ENCODE measurements around the gene GABRD.

DNA sequence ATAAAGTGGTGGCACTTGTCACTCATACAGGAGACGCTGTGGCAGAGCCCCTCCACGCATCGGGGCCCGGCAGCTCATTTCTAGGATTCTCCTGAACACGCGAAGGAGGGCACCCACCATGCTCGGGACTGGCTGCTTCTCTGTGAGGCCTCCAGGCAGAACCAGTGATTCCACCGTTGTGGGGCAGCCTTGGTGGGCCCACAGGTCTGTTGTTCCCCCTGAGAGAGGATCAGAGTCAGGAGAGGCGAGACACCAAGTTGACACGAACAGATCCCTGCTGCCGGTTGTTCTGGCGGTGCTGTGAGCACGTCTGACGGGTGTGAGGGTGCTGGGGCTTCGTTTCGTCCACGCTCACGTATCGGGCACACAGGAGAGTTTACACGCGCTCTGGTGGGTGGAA is 57.7 kb downstream of the GABRD start:
- TF ChIP-seq EZH2 (IDR thresholded peaks at IDR 0.05; ENCODE audit: low read depth) = no peak
- TF ChIP-seq, protein P1, sequence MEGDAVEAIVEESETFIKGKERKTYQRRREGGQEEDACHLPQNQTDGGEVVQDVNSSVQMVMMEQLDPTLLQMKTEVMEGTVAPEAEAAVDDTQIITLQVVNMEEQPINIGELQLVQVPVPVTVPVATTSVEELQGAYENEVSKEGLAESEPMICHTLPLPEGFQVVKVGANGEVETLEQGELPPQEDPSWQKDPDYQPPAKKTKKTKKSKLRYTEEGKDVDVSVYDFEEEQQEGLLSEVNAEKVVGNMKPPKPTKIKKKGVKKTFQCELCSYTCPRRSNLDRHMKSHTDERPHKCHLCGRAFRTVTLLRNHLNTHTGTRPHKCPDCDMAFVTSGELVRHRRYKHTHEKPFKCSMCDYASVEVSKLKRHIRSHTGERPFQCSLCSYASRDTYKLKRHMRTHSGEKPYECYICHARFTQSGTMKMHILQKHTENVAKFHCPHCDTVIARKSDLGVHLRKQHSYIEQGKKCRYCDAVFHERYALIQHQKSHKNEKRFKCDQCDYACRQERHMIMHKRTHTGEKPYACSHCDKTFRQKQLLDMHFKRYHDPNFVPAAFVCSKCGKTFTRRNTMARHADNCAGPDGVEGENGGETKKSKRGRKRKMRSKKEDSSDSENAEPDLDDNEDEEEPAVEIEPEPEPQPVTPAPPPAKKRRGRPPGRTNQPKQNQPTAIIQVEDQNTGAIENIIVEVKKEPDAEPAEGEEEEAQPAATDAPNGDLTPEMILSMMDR (conservative IDR thresholded peaks at IDR 0.05) = no peak

Data from PC-9 (cell line).